Adrenal gland (tissue), 12 donors: Measurements from ENCODE around the gene WWOX. TPM values are rescaled to one million over a fixed set of nuclear protein-coding genes. Genes with fewer than 3 reads are reported as not detected.
A peak's percentile ranks its signal among the peaks of the same experiment; 100 is the strongest.

Experiments
- DNase-seq, 7 donors: peaks; one replicate each; pipeline ENCODE4 v3.0.0-alpha.2; 2019 to 2020
- H3K27ac ChIP-seq, 5 donors: fragments of 200-600 bp; sonication (generic) in 4 of 5; 1 replicate in 3 of 5; 2 replicates in 2 of 5; pipeline versions ENCODE4 v1.5.1 to v1.8.0; 2016 to 2020; ENCODE audit warnings: mild to moderate bottlenecking in 1 of 5
- H3K27me3 ChIP-seq: fragments of 200-600 bp; 2 replicates; pipeline ENCODE4 v1.8.0; 2021
- H3K36me3 ChIP-seq, 2 donors: fragments of 200-600 bp; replicated peaks in 1 of 2; 1 replicate in 1 of 2; 2 replicates in 1 of 2; pipeline versions ENCODE4 v1.5.1 to v1.8.0; 2018 to 2022
- H3K4me1 ChIP-seq, 2 donors: fragments of 200-600 bp; replicated peaks in 1 of 2; 1 replicate in 1 of 2; 2 replicates in 1 of 2; pipeline versions ENCODE4 v1.5.1 to v1.8.0; 2018 to 2021
- H3K4me3 ChIP-seq, 4 donors: fragments of 200-600 bp; sonication (generic) in 3 of 4; one replicate each; pipeline ENCODE4 v1.5.1; 2016 to 2018
- H3K9me3 ChIP-seq, 3 donors: fragments of 200-600 bp; sonication (generic) in 1 of 3; replicated peaks in 1 of 3; 1 replicate in 2 of 3; 2 replicates in 1 of 3; pipeline versions ENCODE4 v1.5.1 to v1.8.0; 2016 to 2021
- POLR2A ChIP-seq, 2 donors: fragments of 450-650 bp; IDR thresholded peaks; one replicate each; pipeline ENCODE4 v1.6.1; 2017; ENCODE audit warnings: antibody characterized with exemption in 2 of 2, mild to moderate bottlenecking in 2 of 2, moderate library complexity in 1 of 2
- WGBS, 4 donors: extraction: QIAGEN DNeasy Blood & Tissue Kit in 2 of 4; methylation state at CpG; one replicate each; pipeline versions ENCODE4 v1.1.5 to v1.1.7; 2013 to 2017; 5-methylcytosine and 5-hydroxymethylcytosine counted together
- intact Hi-C, 2 donors: fragments of 100-400 bp; cut with DNase I; formaldehyde crosslinking; loops; one replicate each; pipeline versions ENCODE4 v1.14.1 to v1.15.0; 2022 to 2023
- polyA plus RNA-seq, 3 donors: library from polyadenylated mRNA; stranded (reverse); fragments of 200-250 nt in 2 of 3; fragments of 350-450 nt in 1 of 3; fragmentation: Illumina TruSeq in 1 of 3; extraction: RNeasy Lipid Tissue Mini Kit (QIAGEN cat#74804) in 1 of 3; gene quantifications; one replicate each; pipeline ENCODE4 v1.2.3, GENCODE V29; 2013 to 2014
- total RNA-seq, 9 donors: library from RNA; depleted of rRNA in 4 of 9; stranded (reverse); fragments of >200 nt in 4 of 9; fragments of 120-200 nt in 1 of 9; fragmentation: NEBNext Ultra II Directional in 1 of 9; extraction: Animal tissue kit (Norgen Biotek cat#: 25700) in 1 of 9; gene quantifications; one replicate each; pipeline versions ENCODE4 v1.1.0 to v1.2.4, GENCODE V29; 2013 to 2023
- TF ChIP-seq, protein P1 (sequence below), 6 experiments: fragments of 450-650 bp in 4 of 6; fragments of 200-600 bp in 2 of 6; sonication (generic) in 1 of 6; IDR thresholded peaks; 1 replicate in 5 of 6; 2 replicates in 1 of 6; pipeline versions ENCODE4 v1.5.1 to v1.8.0; 2016 to 2021; ENCODE audit warnings: antibody characterized with exemption in 6 of 6, mild to moderate bottlenecking in 2 of 6, moderate library complexity in 1 of 6
- donor health status: healthy with polysubstance abuse.
- donor health status: Bipolar disorder and iron deficiency.
- donor health status: DM: yes; HTN: yes; CAD: no.
- donor health status: DM: no; HTN: no; CAD: no.
- donor health status: DM: no; HTN: no; CAD: no.
- donor health status: DM: yes; HTN: yes; CAD: no.

WWOX gene
- total and polyA plus RNA-seq, 12 donors = 11.8 to 74.6 (median 20.5) TPM

DNA sequence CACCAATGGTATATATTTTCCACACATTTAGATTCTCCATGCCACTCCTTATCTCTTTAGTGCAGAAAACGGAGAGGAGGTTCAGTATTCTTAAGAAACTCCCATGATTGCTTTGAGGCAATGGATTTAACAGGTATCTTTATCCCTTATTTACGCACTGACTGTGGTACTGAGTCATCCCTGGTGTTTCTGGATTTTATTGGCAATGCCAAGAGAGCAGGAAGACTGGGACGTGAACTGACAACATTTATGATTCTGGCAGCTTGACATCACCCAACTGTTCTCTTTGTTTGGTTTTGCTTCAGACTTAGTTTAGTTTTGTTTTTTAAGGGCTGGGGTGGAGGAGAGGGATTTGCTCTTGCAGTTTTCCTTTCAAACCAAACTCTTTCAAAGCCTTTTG lies 131.4 kb downstream of the WWOX start:
- no peak for TF ChIP-seq POLR2A (IDR thresholded peaks at IDR 0.05)
- TF ChIP-seq, protein P1, sequence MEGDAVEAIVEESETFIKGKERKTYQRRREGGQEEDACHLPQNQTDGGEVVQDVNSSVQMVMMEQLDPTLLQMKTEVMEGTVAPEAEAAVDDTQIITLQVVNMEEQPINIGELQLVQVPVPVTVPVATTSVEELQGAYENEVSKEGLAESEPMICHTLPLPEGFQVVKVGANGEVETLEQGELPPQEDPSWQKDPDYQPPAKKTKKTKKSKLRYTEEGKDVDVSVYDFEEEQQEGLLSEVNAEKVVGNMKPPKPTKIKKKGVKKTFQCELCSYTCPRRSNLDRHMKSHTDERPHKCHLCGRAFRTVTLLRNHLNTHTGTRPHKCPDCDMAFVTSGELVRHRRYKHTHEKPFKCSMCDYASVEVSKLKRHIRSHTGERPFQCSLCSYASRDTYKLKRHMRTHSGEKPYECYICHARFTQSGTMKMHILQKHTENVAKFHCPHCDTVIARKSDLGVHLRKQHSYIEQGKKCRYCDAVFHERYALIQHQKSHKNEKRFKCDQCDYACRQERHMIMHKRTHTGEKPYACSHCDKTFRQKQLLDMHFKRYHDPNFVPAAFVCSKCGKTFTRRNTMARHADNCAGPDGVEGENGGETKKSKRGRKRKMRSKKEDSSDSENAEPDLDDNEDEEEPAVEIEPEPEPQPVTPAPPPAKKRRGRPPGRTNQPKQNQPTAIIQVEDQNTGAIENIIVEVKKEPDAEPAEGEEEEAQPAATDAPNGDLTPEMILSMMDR (IDR thresholded peaks at IDR 0.05) = no peak
- intact Hi-C loops = loop anchor here in 1 of 2 donors (10.0 kb wide), 1 partner anchor 106 kb away; no protein-coding TSS in a partner anchor
- Histone ChIP-seq H3K9me3 (no peaks in the 10 kb centered on the region), H3K27me3 (no peaks in the 10 kb centered on the region), H3K36me3 (no peaks in the 10 kb centered on the region), H3K4me1 (no peaks in the 10 kb centered on the region), H3K4me3 (no peak overlapping the region), H3K27ac (no peak overlapping the region)
- 66 to 70% (median 68%) methylated on average over 3 of the region's 3 CpGs for WGBS, 4 donors
- no peak for DNase-seq

DNA sequence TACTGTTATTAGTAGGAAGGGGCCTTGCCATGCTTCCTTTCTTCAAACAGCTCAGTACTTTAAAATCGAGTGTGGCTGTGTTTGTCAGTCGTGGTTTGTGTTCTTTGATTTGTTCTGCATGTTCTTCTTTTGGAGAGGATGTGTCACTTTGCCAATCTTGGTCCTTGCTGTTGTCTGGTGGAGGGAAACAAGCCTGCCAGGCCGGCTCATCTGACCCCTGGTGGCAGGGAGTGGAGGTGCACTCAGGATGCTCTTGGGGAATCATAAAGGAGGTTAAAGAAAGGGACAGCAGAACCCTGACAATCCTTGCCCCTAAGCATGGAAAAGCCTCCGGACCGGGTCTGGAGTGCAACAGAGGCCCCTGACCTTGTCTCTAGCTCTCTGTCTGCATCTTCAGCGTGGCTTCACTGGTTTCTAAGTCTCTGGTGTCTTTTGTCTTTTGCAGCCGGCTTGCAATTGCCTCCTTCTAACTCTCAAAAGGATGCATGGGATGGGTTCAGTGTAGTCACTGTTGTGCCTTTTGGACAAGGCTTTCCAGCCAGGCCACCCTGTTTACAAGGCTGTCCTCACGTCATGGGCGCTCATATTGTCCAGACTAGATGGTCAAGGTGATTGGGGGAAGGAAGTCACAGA lies 135.8 kb downstream of the WWOX start:
- Histone ChIP-seq H3K27ac (no peak overlapping the region), H3K4me1 (no peaks in the 10 kb centered on the region), H3K4me3 (no peak overlapping the region), H3K9me3 (no peaks in the 10 kb centered on the region), H3K36me3 (no peaks in the 10 kb centered on the region), H3K27me3 (no peaks in the 10 kb centered on the region)
- intact Hi-C loops = loop anchor here (5.0 to 10.0 kb wide), 2 partner anchors 110 to 113 kb away; no protein-coding TSS in a partner anchor
- TF ChIP-seq POLR2A (IDR thresholded peaks at IDR 0.05) = no peak
- TF ChIP-seq, protein P1 (IDR thresholded peaks at IDR 0.05) = peak; percentile 76 to 94 (median 89)
- 45 to 47% (median 46%) methylated on average over 9 of the region's 9 CpGs for WGBS, 4 donors
- peak; percentile 63 to 87 (median 75) for DNase-seq

DNA sequence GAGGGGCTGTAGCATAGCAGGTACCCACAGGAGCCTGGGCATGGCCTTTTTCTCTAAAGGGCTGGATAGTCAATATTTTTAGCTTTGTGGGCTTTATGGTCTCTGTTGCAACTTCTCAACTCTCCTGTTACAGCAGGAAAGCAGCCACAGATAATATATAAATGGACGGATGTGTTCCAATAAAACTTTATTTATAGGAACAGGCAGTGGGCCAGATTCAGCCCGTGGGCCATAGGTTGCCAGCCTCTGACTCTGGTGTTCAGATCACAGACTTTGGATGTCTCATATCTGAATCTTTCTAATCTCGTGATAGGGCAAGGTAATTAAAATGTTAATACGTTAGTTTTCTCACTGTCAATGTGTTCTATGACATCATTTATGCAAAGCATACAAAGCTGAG lies 136.4 kb downstream of the WWOX start:
- no peak for DNase-seq
- 64 to 84% (median 78%) methylated on average over 4 of the region's 4 CpGs for WGBS, 4 donors
- no peaks in the 10 kb centered on the region for H3K9me3 ChIP-seq
- no peaks in the 10 kb centered on the region for H3K36me3 ChIP-seq
- no peaks in the 10 kb centered on the region for H3K4me1 ChIP-seq
- no peak overlapping the region for H3K27ac ChIP-seq
- intact Hi-C loops = loop anchor here (5.0 to 10.0 kb wide), 2 partner anchors 111 to 114 kb away; no protein-coding TSS in a partner anchor
- TF ChIP-seq POLR2A (IDR thresholded peaks at IDR 0.05) = no peak
- TF ChIP-seq, protein P1 (IDR thresholded peaks at IDR 0.05) = no peak
- H3K4me3 ChIP-seq = no peak overlapping the region
- no peaks in the 10 kb centered on the region for H3K27me3 ChIP-seq

DNA sequence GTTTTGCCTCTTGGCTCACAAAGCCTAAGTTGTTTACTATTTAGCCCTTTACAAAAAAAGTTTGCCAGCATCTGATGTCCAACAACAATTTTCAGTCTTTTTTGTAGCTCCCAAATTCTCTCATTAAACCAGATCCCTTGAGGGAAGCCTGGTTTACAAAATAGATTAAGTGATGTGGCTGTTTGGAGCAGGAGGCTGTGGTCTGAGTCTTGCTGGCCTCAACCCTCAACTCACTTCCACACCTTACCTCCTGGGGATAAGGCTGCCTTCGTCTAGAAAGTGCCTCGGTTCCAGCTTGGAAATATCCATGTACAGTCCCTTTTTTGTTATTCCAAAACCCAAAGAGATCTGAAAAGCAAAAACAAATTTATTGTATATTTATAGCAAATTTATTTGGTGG lies 138.4 kb downstream of the WWOX start:
- Histone ChIP-seq H3K36me3 (no peaks in the 10 kb centered on the region), H3K4me1 (no peaks in the 10 kb centered on the region), H3K27me3 (no peaks in the 10 kb centered on the region), H3K4me3 (no peak overlapping the region), H3K9me3 (no peaks in the 10 kb centered on the region), H3K27ac (no peak overlapping the region)
- intact Hi-C loops = loop anchor here (5.0 to 10.0 kb wide), 2 partner anchors 113 to 116 kb away; no protein-coding TSS in a partner anchor
- 83 to 92% (median 90%) methylated on average over 2 of the region's 2 CpGs for WGBS, 4 donors
- no peak for TF ChIP-seq POLR2A (IDR thresholded peaks at IDR 0.05)
- TF ChIP-seq, protein P1 (IDR thresholded peaks at IDR 0.05) = no peak
- DNase-seq = no peak
